NCI-H345 (cell line): ENCODE results near the gene GDF11.

Experiments
- DNase-seq: peaks from one replicate; lab custom pipeline; 2025; lab: John Stamatoyannopoulos, UW

Gene GDF11

DNA sequence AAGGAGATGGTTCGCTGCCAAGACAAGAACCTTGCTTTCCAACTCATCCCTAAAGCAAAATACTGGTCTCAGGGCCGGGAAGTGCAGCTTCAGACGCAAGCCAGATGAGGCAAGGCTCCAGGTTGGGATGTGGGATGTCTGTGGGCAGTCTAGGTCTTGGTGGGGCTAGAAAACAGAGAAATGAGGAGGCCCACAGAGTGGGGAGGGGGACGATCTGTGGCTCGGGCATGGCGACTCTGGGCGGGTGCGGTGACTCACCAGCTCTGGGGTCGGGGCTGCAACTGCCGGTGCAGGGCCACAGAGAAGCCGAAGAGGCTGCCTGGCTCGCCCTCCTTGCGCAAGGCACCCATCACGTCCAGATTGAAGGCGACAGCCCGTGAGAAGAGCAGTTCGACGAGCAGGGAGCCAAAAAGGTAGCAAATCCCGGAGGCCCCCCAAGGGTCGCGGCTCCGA lies 35.7 kb upstream of the GDF11 start:
- DNase-seq: peak; percentile 28

GRCh38 chr12:55707841-55708694 lies 34.9 kb upstream of the GDF11 start, which contains the start of gene ITGA7:
Gene ITGA7, minus strand, starts transcription at chr12:55707904. Its CDS starts 222 bp downstream, at chr12:55707682.
- peak; percentile 82 for DNase-seq

DNA sequence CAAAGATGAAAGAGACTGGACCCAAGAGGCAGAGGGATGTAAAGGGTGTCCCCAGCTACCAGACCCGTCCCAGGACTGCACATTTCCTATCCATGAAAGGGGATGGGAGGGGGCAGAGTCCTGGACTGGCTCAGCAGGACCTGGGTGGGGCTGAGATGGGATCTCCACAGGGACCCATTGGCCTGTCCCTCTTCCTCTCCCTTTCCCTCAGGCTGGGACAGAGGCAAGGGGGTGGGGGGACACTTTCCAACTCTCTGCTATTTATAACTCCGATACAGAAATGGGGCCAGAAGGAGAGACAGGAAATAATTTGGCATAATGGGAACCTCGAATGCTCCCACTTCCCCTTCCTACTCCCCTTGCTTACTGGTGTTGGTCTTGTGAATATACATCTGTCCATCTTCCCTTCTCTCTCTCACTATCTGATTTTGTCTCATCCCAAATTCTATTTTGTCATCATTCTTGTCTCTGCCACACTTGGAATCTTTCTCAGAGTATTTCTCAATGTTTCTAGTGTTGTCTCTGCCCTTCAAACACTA lies 34.2 kb upstream of the GDF11 start:
- DNase-seq: no peak

DNA sequence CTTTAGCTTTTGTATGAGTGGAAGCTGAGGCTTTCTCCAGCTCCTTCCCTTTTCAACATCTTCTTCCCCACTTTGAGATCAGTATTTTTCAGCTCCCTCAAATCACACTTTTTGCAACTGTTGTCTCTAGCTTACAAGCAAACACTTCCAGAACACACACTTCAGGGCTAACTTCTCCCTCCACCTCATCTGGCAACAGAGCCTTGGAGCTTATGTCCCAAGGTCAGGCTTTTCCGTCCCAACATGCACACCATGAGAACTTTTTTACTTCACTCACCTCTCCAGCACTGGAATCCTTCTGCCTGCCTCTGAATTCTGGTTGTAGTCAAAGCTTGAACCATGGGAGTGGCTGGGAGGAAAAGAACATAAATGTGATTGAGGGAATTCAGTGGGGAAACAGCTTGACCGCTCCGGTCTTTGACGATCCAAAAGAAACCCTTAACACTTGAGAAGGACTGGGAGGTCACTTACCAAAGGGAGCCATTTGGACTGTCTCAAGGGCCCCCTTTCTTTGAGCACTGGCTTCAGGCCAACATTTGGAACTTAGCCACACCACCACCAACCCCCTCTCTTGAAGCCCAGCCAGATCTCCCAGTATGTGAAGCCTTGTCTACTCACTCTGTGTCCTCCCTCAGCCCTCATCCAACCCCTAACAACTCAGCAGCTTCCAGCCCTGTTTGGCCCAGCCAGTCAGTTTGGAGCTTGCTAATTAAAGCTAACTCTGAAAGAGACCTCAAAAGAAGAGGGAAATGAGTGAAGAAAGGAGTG lies 31.0 kb upstream of the GDF11 start:
- no peak for DNase-seq

DNA sequence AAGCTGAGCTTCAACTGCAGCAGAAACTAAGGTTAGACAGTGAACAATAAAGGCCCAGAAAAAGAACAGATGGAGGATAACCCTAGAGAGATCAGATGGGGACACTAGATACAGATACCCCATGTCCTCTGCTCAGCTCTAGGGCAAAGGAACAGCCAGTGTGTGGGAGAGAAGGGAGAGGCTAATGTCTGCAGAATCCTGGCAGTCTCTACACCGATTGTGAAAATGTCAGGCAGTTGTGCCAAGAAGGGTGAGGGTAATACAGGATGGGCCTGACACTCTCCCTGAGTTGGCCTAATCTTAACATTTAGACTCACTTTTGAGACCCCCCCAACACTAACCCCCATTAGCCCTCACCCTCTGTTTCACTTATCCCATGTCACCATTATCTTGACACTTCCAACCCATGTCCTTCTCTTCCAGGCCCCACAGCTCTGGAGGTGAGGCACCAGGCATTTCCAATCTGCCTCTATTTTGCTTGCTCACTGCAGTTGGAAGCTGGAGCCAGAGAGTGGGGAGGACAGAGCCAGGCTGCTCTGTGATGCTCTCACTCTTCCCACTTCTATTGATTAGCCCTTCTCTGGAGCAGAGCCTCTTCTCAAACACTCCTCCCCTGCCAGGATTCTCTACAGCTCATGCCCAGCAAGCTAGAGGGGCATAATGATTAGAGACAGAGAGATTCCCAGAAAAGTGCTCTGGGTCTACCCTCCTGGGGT lies 30.1 kb upstream of the GDF11 start:
- DNase-seq: no peak

- DNase-seq: no peak
These were observed 29.2 kb upstream of the GDF11 start for GRCh38 chr12:55713721-55714120.

- no peak for DNase-seq
These were observed 27.7 kb upstream of the GDF11 start for GRCh38 chr12:55715169-55715764.

GRCh38 chr12:55715833-55716581 lies 26.9 kb upstream of the GDF11 start, which contains the start of gene BLOC1S1:
Gene BLOC1S1, plus strand, starts transcription at chr12:55716046. Its CDS starts 6 bp downstream, at chr12:55716052.
- peak; percentile 95 for DNase-seq

DNA sequence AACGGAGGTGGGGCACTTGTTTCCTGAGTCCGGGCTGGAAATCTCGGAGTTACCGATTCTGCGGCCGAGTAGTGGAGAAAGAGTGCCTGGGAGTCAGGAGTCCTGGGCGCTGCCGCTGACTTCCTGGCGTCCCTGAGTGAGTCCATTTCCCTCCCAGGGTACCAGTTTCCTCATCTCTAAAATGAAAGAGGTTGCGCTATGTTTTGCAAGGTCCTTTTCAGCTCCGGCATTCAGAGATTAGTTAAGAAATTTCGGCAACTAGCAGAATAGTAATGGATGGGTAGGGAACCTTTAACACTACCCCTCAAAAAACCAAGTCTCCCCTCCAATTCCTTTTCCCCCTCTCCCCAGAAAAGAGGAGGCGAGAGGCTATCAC lies 26.4 kb upstream of the GDF11 start:
- DNase-seq: no peak

GRCh38 chr12:55717011-55718007 lies 25.6 kb upstream of the GDF11 start:
- no peak for DNase-seq

- DNase-seq: no peak
These were observed 24.9 kb upstream of the GDF11 start for GRCh38 chr12:55718015-55718414.

GRCh38 chr12:55718624-55719275 lies 24.2 kb upstream of the GDF11 start:
- DNase-seq: no peak

- no peak for DNase-seq
These were observed 23.6 kb upstream of the GDF11 start for GRCh38 chr12:55719371-55719770.

- no peak for DNase-seq
These were observed 22.8 kb upstream of the GDF11 start, which contains the start of gene RDH5 for GRCh38 chr12:55720071-55720564. Gene RDH5, plus strand, starts transcription at chr12:55720393. Its CDS starts 792 bp downstream, at chr12:55721185.

DNA sequence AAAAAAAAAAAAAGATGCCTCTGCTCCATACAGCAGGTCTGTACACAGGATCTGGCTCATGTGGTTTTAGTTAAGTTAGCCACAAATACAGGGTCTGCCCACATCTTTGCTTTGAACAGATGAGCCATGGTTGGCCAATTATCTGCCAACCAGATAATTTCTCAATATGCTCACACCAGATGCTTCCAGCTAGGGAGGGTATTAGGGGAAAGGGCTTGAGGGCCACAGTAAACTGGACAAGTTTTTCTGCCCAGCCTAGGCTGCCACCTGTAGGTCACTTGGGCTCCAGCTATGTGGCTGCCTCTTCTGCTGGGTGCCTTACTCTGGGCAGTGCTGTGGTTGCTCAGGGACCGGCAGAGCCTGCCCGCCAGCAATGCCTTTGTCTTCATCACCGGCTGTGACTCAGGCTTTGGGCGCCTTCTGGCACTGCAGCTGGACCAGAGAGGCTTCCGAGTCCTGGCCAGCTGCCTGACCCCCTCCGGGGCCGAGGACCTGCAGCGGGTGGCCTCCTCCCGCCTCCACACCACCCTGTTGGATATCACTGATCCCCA lies 22.0 kb upstream of the GDF11 start:
- DNase-seq: no peak

DNA sequence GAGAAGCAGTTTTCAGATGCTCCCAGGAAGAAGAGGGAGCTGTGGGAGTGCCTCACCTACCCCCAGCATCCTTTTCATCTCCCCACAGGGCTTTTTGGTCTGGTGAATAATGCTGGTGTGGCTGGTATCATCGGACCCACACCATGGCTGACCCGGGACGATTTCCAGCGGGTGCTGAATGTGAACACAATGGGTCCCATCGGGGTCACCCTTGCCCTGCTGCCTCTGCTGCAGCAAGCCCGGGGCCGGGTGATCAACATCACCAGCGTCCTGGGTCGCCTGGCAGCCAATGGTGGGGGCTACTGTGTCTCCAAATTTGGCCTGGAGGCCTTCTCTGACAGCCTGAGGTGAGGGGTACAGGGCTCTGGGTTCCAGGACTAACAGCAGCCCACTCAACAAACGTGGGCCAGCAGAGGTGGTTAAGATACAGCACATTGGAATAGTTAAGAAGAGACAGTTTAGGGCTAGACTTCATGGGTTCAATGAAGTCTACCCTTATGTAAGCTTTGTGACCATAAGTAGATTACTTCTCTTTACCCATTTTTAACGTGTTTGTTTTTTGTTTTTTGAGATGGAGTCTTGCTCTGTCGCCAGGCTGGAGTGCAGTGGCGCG lies 21.2 kb upstream of the GDF11 start:
- DNase-seq: no peak

- DNase-seq: no peak
These were observed 20.0 kb upstream of the GDF11 start for GRCh38 chr12:55722948-55723347.
